CD4-positive, alpha-beta T cell (primary cell): ENCODE data around the gene TMEM114. TPM values are rescaled to one million over a fixed set of nuclear protein-coding genes. Genes with fewer than 3 reads are reported as not detected.
A peak's percentile ranks its signal among the peaks of the same experiment; 100 is the strongest.

Source experiments
- ATAC-seq: fragments of 200-7000 bp; cut with Tn5 transposase; one replicate; pipeline ENCODE4 v1.10.0; 2022; ENCODE audit warnings: mild to moderate bottlenecking; ENCODE audit not compliant: poor library complexity
- CTCF ChIA-PET: fragments of 350-600 bp; sonication (Branson Sonifier 250); formaldehyde crosslinking; loops from one replicate; lab custom pipeline; 2021; ENCODE audit warnings: antibody characterized with exemption, inconsistent platforms; lab: Charles Lee
- POLR2A ChIA-PET: fragments of 350-600 bp; sonication (Branson Sonifier 250); formaldehyde crosslinking; loops from one replicate; lab custom pipeline; 2021; ENCODE audit warnings: antibody characterized with exemption, inconsistent platforms; lab: Charles Lee
- DNase-seq, 14 experiments: peaks; one replicate each; pipeline ENCODE4 v3.0.0-alpha.2; 2013 to 2020; ENCODE audit warnings: mixed read lengths in 2 of 14
- H3K27ac ChIP-seq, 2 donors: one replicate each; pipeline versions ENCODE4 v1.5.1 to v1.7.0; 2013; ENCODE audit warnings: low read length in 2 of 2, low read depth in 1 of 2, mild to moderate bottlenecking in 1 of 2
- H3K27me3 ChIP-seq, 2 experiments: 1 replicate in 1 of 2; 2 replicates in 1 of 2; pipeline versions ENCODE4 v1.6.1 to v1.7.0; 2013; ENCODE audit warnings: low read length in 2 of 2, control low read depth in 1 of 2, mild to moderate bottlenecking in 1 of 2, moderate library complexity in 1 of 2; ENCODE audit not compliant: insufficient read depth in 2 of 2, control insufficient read depth in 1 of 2
- H3K36me3 ChIP-seq: one replicate; pipeline ENCODE4 v1.6.1; 2013; ENCODE audit warnings: low read length, control low read depth; ENCODE audit not compliant: insufficient read depth
- H3K4me1 ChIP-seq: one replicate; pipeline ENCODE4 v1.6.1; 2013; ENCODE audit warnings: low read length, control low read depth; ENCODE audit not compliant: insufficient read depth
- H3K4me3 ChIP-seq: one replicate; pipeline ENCODE4 v1.5.1; 2013; ENCODE audit warnings: mild to moderate bottlenecking, low read length, moderate library complexity
- H3K9me3 ChIP-seq, 2 experiments: 1 replicate in 1 of 2; 2 replicates in 1 of 2; pipeline versions ENCODE4 v1.6.1 to v1.7.0; 2013; ENCODE audit warnings: low read length in 2 of 2, mild to moderate bottlenecking in 2 of 2, control low read depth in 1 of 2, moderate library complexity in 1 of 2; ENCODE audit not compliant: control insufficient read depth in 1 of 2, insufficient read depth in 1 of 2
- H3K27ac Mint-ChIP-seq: one replicate; pipeline ENCODE4 v1.8.0; 2020; ENCODE audit warnings: mixed read lengths
- H3K27me3 Mint-ChIP-seq: one replicate; pipeline ENCODE4 v1.8.0; 2021; ENCODE audit warnings: mixed read lengths
- H3K36me3 Mint-ChIP-seq: one replicate; pipeline ENCODE4 v1.8.0; 2021; ENCODE audit warnings: low read depth, mixed read lengths
- H3K4me1 Mint-ChIP-seq: one replicate; pipeline ENCODE4 v1.8.0; 2021; ENCODE audit warnings: low read depth, mixed read lengths
- H3K4me3 Mint-ChIP-seq: one replicate; pipeline ENCODE4 v1.8.0; 2020; ENCODE audit warnings: mild to moderate bottlenecking, mixed read lengths
- H3K9me3 Mint-ChIP-seq: one replicate; pipeline ENCODE4 v1.8.0; 2020; ENCODE audit warnings: mixed read lengths
- intact Hi-C, 2 experiments: fragments of 100-400 bp; cut with DNase I in 1 of 2; cut with micrococcal nuclease in 1 of 2; formaldehyde crosslinking; loops; one replicate each; pipeline versions ENCODE4 v1.15.1 to v1.9.0; 2023 to 2025; cut with DNase I, micrococcal nuclease
- total RNA-seq, 174 experiments: library from RNA in 2 of 174; stranded (reverse) in 2 of 174; gene quantifications; one replicate each; pipeline ENCODE4 v1.2.3 and lab custom pipeline; 2021 to 2026
- TF ChIP-seq, protein P1 (sequence below): fragments of 200-600 bp; IDR thresholded peaks from one replicate; pipeline ENCODE4 v1.8.0; 2022; ENCODE audit warnings: antibody characterized with exemption, mild to moderate bottlenecking

TMEM114 gene
- total RNA-seq, 2 experiments from 2014 or later = not detected

DNA sequence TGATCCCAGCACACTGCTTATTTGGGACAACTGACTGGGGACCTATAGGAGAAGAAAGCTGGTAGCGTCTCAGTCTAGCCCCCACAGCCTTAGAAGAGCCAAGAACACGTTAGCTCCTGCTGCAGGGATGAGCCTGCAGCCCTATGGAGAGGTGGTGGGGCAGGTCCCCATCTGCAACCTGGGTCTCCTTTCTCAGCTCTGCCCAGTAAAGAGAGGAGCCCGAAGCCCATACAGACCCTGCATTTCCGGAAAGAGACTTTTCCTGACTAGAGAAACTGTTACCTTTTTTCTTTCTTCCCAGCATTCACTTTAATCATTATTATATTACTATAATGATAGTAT is 32.0 kb upstream of the TMEM114 start:
- no peaks in the 10 kb centered on the region for H3K9me3 Mint-ChIP-seq
- peak overlapping the region; percentile 100 for H3K4me3 ChIP-seq
- H3K9me3 ChIP-seq = no peaks in the 10 kb centered on the region
- TF ChIP-seq, protein P1, sequence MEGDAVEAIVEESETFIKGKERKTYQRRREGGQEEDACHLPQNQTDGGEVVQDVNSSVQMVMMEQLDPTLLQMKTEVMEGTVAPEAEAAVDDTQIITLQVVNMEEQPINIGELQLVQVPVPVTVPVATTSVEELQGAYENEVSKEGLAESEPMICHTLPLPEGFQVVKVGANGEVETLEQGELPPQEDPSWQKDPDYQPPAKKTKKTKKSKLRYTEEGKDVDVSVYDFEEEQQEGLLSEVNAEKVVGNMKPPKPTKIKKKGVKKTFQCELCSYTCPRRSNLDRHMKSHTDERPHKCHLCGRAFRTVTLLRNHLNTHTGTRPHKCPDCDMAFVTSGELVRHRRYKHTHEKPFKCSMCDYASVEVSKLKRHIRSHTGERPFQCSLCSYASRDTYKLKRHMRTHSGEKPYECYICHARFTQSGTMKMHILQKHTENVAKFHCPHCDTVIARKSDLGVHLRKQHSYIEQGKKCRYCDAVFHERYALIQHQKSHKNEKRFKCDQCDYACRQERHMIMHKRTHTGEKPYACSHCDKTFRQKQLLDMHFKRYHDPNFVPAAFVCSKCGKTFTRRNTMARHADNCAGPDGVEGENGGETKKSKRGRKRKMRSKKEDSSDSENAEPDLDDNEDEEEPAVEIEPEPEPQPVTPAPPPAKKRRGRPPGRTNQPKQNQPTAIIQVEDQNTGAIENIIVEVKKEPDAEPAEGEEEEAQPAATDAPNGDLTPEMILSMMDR = no peak
- DNase-seq (no peak), ATAC-seq (no peak)
- H3K27ac Mint-ChIP-seq = peak overlapping the region; percentile 84
- CTCF ChIA-PET = no interaction called here
- H3K27ac ChIP-seq = no peak overlapping the region
- peak overlapping the region; percentile 94 for H3K4me3 Mint-ChIP-seq
- H3K4me1 Mint-ChIP-seq = peaks cover 27% of the 10 kb centered on the region
- peaks cover 29% of the 10 kb centered on the region for H3K36me3 Mint-ChIP-seq
- intact Hi-C loops = loop anchor here (5.0 kb wide), 2 partner anchors 175 to 250 kb away; partner anchors contain the start of genes PMM2 (in 1 of the 2) and TMEM186 (in 1 of the 2)
- POLR2A ChIA-PET = interaction anchor here (1.4 kb wide), 1 partner anchor 469 kb away, joined by 4 read pairs; the partner anchor contains the start of gene HAPSTR1
- H3K36me3 ChIP-seq = peaks cover 17% of the 10 kb centered on the region
- H3K4me1 ChIP-seq = peaks cover 20% of the 10 kb centered on the region
- H3K27me3 Mint-ChIP-seq = peaks cover 10% of the 10 kb centered on the region
- H3K27me3 ChIP-seq = no peaks in the 10 kb centered on the region

DNA sequence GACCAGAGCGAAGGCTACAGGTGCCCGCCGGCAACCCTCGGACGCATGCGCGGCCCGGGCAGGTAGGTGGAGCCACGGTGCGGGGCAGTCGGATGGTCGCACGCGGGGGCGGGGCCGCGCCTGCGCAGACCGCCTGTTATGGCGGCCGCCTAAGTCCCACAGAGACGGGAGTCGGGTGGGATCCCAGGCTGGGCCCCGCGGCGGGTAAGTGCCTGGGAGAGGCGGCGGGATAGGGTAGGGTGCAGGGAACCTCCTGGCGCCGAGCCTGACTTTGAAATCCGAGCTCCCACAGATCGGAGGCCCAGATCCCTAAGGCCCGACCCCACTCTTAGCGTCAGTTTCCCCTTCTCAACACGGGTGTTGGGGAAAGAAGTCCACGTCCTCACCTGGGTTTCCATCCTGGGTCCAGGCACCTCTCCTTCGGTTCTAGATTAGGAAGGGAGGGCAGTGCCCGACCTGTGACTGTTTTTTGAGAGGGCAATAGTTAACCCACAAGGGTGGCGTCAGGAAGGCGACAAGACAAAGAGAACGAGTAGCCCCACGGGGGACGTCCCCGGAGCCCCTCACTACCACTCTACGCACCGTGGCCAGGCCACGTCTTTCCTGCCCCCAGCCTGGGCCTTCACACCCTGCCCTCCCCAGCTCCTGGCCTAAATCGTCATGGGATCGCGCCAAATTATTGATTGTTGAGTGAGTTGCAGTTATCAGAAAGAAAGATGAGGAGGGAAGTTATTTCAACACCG is 31.4 kb upstream of the TMEM114 start, which contains the start of gene METTL22:
Gene METTL22, plus strand, starts transcription at position 127 of the 743 bp plus-strand sequence. CDS start 3,968 bp downstream, outside the sequence.
- no peaks in the 10 kb centered on the region for H3K27me3 ChIP-seq
- peak; percentile 98 for ATAC-seq
- ChIA-PET POLR2A (interaction anchor here (1.4 kb wide), 1 partner anchor 470 kb away, joined by 4 read pairs; the partner anchor contains the start of gene HAPSTR1), CTCF (no interaction called here)
- TF ChIP-seq, protein P1 = no peak
- peaks cover 10% of the 10 kb centered on the region for H3K27me3 Mint-ChIP-seq
- peaks cover 22% of the 10 kb centered on the region for H3K4me1 Mint-ChIP-seq
- intact Hi-C loops = loop anchor here (2.0 to 5.0 kb wide), 4 partner anchors 53 to 343 kb away; partner anchors contain the start of genes ABAT (in 1 of the 2), PMM2 (in 1 of the 2) and TMEM186 (in 1 of the 2)
- H3K4me1 ChIP-seq = peaks cover 20% of the 10 kb centered on the region
- no peaks in the 10 kb centered on the region for H3K9me3 ChIP-seq
- H3K9me3 Mint-ChIP-seq = no peaks in the 10 kb centered on the region
- peak within 1 kb of the TSS; percentile 84 for H3K27ac Mint-ChIP-seq
- H3K4me3 Mint-ChIP-seq = peak within 1 kb of the TSS; percentile 94
- DNase-seq = peak; percentile 83 to 97 (median 90)
- peak within 1 kb of the TSS; percentile 100 for H3K4me3 ChIP-seq
- peak within 1 kb of the TSS; percentile 33 to 72 for H3K27ac ChIP-seq
- peaks cover 23% of the 10 kb centered on the region for H3K36me3 Mint-ChIP-seq
- H3K36me3 ChIP-seq = peaks cover 12% of the 10 kb centered on the region

DNA sequence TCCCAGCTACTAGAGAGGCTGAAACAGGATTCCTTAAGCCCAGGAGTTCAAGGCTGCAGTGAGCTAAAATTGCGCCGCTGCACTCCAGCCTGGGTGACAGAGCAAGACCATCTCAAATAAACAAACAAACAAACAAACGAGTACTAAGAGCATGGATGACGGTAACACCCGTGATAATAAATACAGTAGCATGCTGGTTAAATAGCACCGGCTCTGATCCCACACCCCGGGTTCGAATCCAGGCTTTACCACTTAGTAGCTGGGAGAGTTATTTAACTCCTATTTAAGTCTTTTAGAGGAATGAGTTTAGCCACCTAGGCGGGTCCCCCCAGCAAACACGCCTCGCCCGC is 30.9 kb upstream of the TMEM114 start:
- ATAC-seq (no peak), DNase-seq (no peak)
- Mint-ChIP-seq H3K27ac (peak overlapping the region; percentile 84), H3K4me3 (peak overlapping the region; percentile 94), H3K36me3 (peaks cover 23% of the 10 kb centered on the region), H3K9me3 (no peaks in the 10 kb centered on the region), H3K4me1 (peaks cover 22% of the 10 kb centered on the region), H3K27me3 (peaks cover 10% of the 10 kb centered on the region)
- POLR2A ChIA-PET = interaction anchor here (1.4 kb wide), 1 partner anchor 470 kb away, joined by 4 read pairs; the partner anchor contains the start of gene HAPSTR1
- TF ChIP-seq, protein P1 = no peak
- CTCF ChIA-PET = no interaction called here
- H3K9me3 ChIP-seq = no peaks in the 10 kb centered on the region
- peaks cover 20% of the 10 kb centered on the region for H3K4me1 ChIP-seq
- H3K36me3 ChIP-seq = peaks cover 10% of the 10 kb centered on the region
- no peak overlapping the region for H3K27ac ChIP-seq
- peaks cover 0 to under 1% of the 10 kb centered on the region in 2 experiments for H3K27me3 ChIP-seq
- peak overlapping the region; percentile 100 for H3K4me3 ChIP-seq
- intact Hi-C loops = loop anchor here (2.0 to 5.0 kb wide), 4 partner anchors 54 to 344 kb away; partner anchors contain the start of genes ABAT (in 1 of the 2), PMM2 (in 1 of the 2) and TMEM186 (in 1 of the 2)
